ENCODE data around the gene NFKBIB.

- TF ChIP-seq, protein P1, sequence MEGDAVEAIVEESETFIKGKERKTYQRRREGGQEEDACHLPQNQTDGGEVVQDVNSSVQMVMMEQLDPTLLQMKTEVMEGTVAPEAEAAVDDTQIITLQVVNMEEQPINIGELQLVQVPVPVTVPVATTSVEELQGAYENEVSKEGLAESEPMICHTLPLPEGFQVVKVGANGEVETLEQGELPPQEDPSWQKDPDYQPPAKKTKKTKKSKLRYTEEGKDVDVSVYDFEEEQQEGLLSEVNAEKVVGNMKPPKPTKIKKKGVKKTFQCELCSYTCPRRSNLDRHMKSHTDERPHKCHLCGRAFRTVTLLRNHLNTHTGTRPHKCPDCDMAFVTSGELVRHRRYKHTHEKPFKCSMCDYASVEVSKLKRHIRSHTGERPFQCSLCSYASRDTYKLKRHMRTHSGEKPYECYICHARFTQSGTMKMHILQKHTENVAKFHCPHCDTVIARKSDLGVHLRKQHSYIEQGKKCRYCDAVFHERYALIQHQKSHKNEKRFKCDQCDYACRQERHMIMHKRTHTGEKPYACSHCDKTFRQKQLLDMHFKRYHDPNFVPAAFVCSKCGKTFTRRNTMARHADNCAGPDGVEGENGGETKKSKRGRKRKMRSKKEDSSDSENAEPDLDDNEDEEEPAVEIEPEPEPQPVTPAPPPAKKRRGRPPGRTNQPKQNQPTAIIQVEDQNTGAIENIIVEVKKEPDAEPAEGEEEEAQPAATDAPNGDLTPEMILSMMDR (IDR thresholded peaks at IDR 0.05; ENCODE audit: insufficient read depth, low read depth, low read length), result no peak
- no peak for TF ChIP-seq EZH2 (IDR thresholded peaks at IDR 0.05; ENCODE audit: insufficient read depth, low read length)
These were observed 7.9 kb downstream of the NFKBIB start for GRCh38 chr19:38907670-38908069.
